Activated gamma-delta T cell (primary cell): ENCODE data around the gene CIP2A.

Source experiments
- DNase-seq: peaks from one replicate; lab custom pipeline; 2025; lab: John Stamatoyannopoulos, UW

Gene CIP2A

GRCh38 chr3:108510496-108510895 lies 78.7 kb downstream of the CIP2A start, which contains the start of gene MYH15:
Gene MYH15, minus strand, starts transcription at chr3:108510596. Its CDS starts 66 bp downstream, at chr3:108510530.
- DNase-seq: no peak

GRCh38 chr3:108509871-108510270 lies 79.4 kb downstream of the CIP2A start:
- DNase-seq: no peak

- DNase-seq: no peak
Observed at GRCh38 chr3:108509263-108509662, 80.0 kb downstream of the CIP2A start.

- DNase-seq: no peak
Observed at GRCh38 chr3:108507902-108508301, 81.3 kb downstream of the CIP2A start.

- no peak for DNase-seq
Observed at GRCh38 chr3:108505811-108506210, 83.4 kb downstream of the CIP2A start.

- DNase-seq: no peak
Observed at GRCh38 chr3:108503722-108504121, 85.5 kb downstream of the CIP2A start.

- DNase-seq: no peak
Observed at GRCh38 chr3:108501535-108501934, 87.7 kb downstream of the CIP2A start.

- no peak for DNase-seq
Observed at GRCh38 chr3:108500728-108501127, 88.5 kb downstream of the CIP2A start.
